CD14-positive monocyte (primary cell): Measurements from ENCODE around the gene KLRK1. TPM values are rescaled to one million over a fixed set of nuclear protein-coding genes. Genes with fewer than 3 reads are reported as not detected.
"Not testable (repeated sequence)": the region's sequence is repeated elsewhere in the genome, so short reads cannot be mapped to it uniquely, and the experiment has no call there.

Experiments
- DNase-seq, 3 donors: peaks; one replicate each; pipeline ENCODE4 v3.0.0-alpha.2; 2011 to 2022
- H2AFZ ChIP-seq: 2 replicates; pipeline ENCODE4 v1.6.0; 2012; ENCODE audit warnings: mild to moderate bottlenecking, low read depth, low read length, inconsistent platforms; ENCODE audit not compliant: insufficient read depth, poor library complexity, severe bottlenecking
- H3K27ac ChIP-seq, 2 donors: 1 replicate in 1 of 2; 2 replicates in 1 of 2; pipeline ENCODE4 v1.5.1; 2012 to 2013; ENCODE audit warnings: low read length in 2 of 2, control low read depth in 1 of 2, inconsistent platforms in 1 of 2, low read depth in 1 of 2, mild to moderate bottlenecking in 1 of 2
- H3K27me3 ChIP-seq, 2 donors: one replicate each; pipeline versions ENCODE4 v1.6.0 to v1.6.1; 2011 to 2013; ENCODE audit warnings: low read length in 2 of 2; ENCODE audit not compliant: control insufficient read depth in 2 of 2, insufficient read depth in 2 of 2
- H3K36me3 ChIP-seq, 2 donors: replicated peaks in 1 of 2; 1 replicate in 1 of 2; 2 replicates in 1 of 2; pipeline versions ENCODE4 v1.5.1 to v1.6.1; 2012 to 2013; ENCODE audit warnings: low read length in 2 of 2, control low read depth in 1 of 2, inconsistent platforms in 1 of 2, mild to moderate bottlenecking in 1 of 2; ENCODE audit not compliant: insufficient read depth in 2 of 2, control insufficient read depth in 1 of 2
- H3K4me1 ChIP-seq, 2 donors: 1 replicate in 1 of 2; 2 replicates in 1 of 2; pipeline versions ENCODE4 v1.5.1 to v1.6.1; 2012 to 2013; ENCODE audit warnings: low read length in 2 of 2, control low read depth in 1 of 2, inconsistent platforms in 1 of 2, mild to moderate bottlenecking in 1 of 2, moderate library complexity in 1 of 2; ENCODE audit not compliant: insufficient read depth in 2 of 2, control insufficient read depth in 1 of 2
- H3K4me2 ChIP-seq: replicated peaks from 2 replicates; pipeline ENCODE3; 2012; ENCODE audit warnings: low read length, moderate library complexity, mild to moderate bottlenecking; ENCODE audit not compliant: poor library complexity, severe bottlenecking; ENCODE audit errors: extremely low read depth
- H3K4me3 ChIP-seq, 3 experiments: fragments of 200-600 bp in 1 of 3; sonication (generic) in 1 of 3; replicated peaks in 1 of 3; 1 replicate in 2 of 3; 2 replicates in 1 of 3; pipeline ENCODE4 v1.5.1; 2011 to 2013; ENCODE audit warnings: low read length in 3 of 3, mild to moderate bottlenecking in 3 of 3, control low read depth in 2 of 3, low read depth in 2 of 3, inconsistent platforms in 1 of 3, moderate library complexity in 1 of 3
- H3K79me2 ChIP-seq: 2 replicates; pipeline ENCODE4 v1.6.0; 2012; ENCODE audit warnings: mild to moderate bottlenecking, control low read depth, inconsistent platforms, low read length, moderate library complexity; ENCODE audit not compliant: insufficient read depth
- H3K9ac ChIP-seq: 2 replicates; pipeline ENCODE4 v1.6.0; 2017; ENCODE audit warnings: low read length, mild to moderate bottlenecking; ENCODE audit not compliant: insufficient read depth, poor library complexity, severe bottlenecking
- H3K9me3 ChIP-seq, 2 donors: replicated peaks in 1 of 2; 1 replicate in 1 of 2; 2 replicates in 1 of 2; pipeline versions ENCODE4 v1.5.1 to v1.6.1; 2012 to 2013; ENCODE audit warnings: low read length in 2 of 2, control low read depth in 1 of 2; ENCODE audit not compliant: control insufficient read depth in 1 of 2, insufficient read depth in 1 of 2
- H4K20me1 ChIP-seq: 2 replicates; pipeline ENCODE4 v1.6.0; 2012; ENCODE audit warnings: mild to moderate bottlenecking, low read length, control low read depth, moderate library complexity; ENCODE audit not compliant: insufficient read depth
- H3K27ac Mint-ChIP-seq, 7 donors: one replicate each; pipeline ENCODE4 v1.8.0; 2020; ENCODE audit warnings: mild to moderate bottlenecking in 7 of 7, mixed read lengths in 7 of 7, moderate library complexity in 6 of 7, inconsistent platforms in 2 of 7
- H3K27me3 Mint-ChIP-seq, 3 donors: one replicate each; pipeline ENCODE4 v1.8.0; 2021 to 2022; ENCODE audit warnings: low read depth in 3 of 3, mild to moderate bottlenecking in 3 of 3, mixed read lengths in 3 of 3, moderate library complexity in 3 of 3, inconsistent platforms in 1 of 3
- H3K36me3 Mint-ChIP-seq, 2 donors: one replicate each; pipeline ENCODE4 v1.8.0; 2020; ENCODE audit warnings: mixed read lengths in 2 of 2, inconsistent platforms in 1 of 2, mild to moderate bottlenecking in 1 of 2
- H3K4me1 Mint-ChIP-seq: one replicate; pipeline ENCODE4 v1.8.0; 2020; ENCODE audit warnings: mild to moderate bottlenecking, mixed read lengths
- H3K4me3 Mint-ChIP-seq, 2 donors: one replicate each; pipeline ENCODE4 v1.8.0; 2020; ENCODE audit warnings: mild to moderate bottlenecking in 2 of 2, mixed read lengths in 2 of 2, moderate library complexity in 1 of 2
- H3K9me3 Mint-ChIP-seq, 7 donors: one replicate each; pipeline ENCODE4 v1.8.0; 2020 to 2022; ENCODE audit warnings: mixed read lengths in 7 of 7, mild to moderate bottlenecking in 6 of 7, moderate library complexity in 6 of 7, inconsistent platforms in 2 of 7
- CTCF ChIP-seq: fragments of 200-600 bp; IDR thresholded peaks from one replicate; pipeline ENCODE4 v1.8.0; 2022; ENCODE audit warnings: antibody characterized with exemption, mild to moderate bottlenecking
- WGBS: methylation state at CpG from one replicate; pipeline ENCODE4 v1.1.5; 2013; ENCODE audit warnings: missing lambda C conversion rate; ENCODE audit not compliant: insufficient coverage; 5-methylcytosine and 5-hydroxymethylcytosine counted together
- intact Hi-C, 2 donors: fragments of 100-400 bp; cut with micrococcal nuclease; formaldehyde crosslinking; loops; one replicate each; pipeline versions ENCODE4 v1.15.0 to v1.15.1; 2023
- polyA plus RNA-seq, 3 donors: library from polyadenylated mRNA; depleted of rRNA in 1 of 3; unstranded in 2 of 3; stranded (reverse) in 1 of 3; fragments of 300-500 nt in 2 of 3; fragments of >200 nt in 1 of 3; fragmentation: Illumina TruSeq in 2 of 3; gene quantifications; 1 replicate in 2 of 3; 2 replicates in 1 of 3; pipeline ENCODE4 v1.2.3, GENCODE V29; 2012 to 2021

KLRK1 gene
- polyA plus RNA-seq, 3 donors: 0.05 to 1.3 (median 1.3) TPM

- Histone ChIP-seq H3K79me2 (no peaks in the 10 kb centered on the region), H3K4me1 (no peaks in the 10 kb centered on the region), H3K27ac (no peak overlapping the region), H3K36me3 (no peaks in the 10 kb centered on the region), H3K27me3 (peaks cover 0 to 21% of the 10 kb centered on the region in 2 donors), H2AFZ (no peak overlapping the region), H3K4me2 (no peak overlapping the region), H3K9me3 (no peaks in the 10 kb centered on the region), H3K9ac (no peak overlapping the region), H4K20me1 (no peaks in the 10 kb centered on the region), H3K4me3 (no peak overlapping the region)
- Mint-ChIP-seq H3K4me3 (no peak overlapping the region), H3K27ac (no peak overlapping the region), H3K9me3 (peaks cover 0 to 7% (median 5%) of the 10 kb centered on the region in 7 donors), H3K27me3 (peaks cover 11 to 19% (median 13%) of the 10 kb centered on the region in 3 donors), H3K36me3 (no peaks in the 10 kb centered on the region), H3K4me1 (no peaks in the 10 kb centered on the region)
- no peak for DNase-seq
- no CpG with 5 or more reads among the region's 3 CpGs for WGBS
- no peak for TF ChIP-seq CTCF
- intact Hi-C loops: no loop called here
Observed at GRCh38 chr12:10384191-10384590, 5.7 kb downstream of the KLRK1 start.

DNA sequence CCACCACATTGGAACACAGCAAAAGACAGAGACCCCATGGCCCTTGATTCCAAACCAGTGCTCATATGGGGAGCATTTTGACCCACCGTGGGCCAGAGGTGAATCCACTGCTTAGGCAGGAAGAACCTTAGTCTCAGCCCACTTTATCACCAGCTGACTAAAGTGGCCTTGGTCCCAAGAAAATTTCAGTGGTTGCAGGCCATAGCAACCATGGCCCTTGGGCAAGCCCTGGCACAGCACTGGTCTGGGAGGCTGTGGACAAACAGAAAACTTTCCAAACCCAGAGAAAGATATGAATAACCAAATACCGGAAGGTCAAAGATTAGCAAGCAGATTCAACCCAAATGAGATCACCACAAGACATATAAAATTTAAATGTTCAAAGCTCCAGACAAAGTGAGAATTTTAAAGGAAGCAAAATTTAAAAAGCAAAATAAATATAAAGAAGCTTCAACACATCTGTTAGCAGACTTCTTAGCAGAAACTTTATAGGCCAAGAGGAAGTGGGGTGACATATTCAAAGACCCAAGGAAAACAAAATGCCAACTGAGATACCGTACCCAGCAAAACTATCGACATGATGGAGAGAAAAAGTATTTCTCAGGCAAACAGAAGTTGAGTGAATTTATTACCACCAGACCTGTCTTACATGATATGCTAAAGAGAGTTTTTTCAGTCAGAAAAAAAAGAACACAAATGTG, 7.8 kb downstream of the KLRK1 start:
- no peaks in the 10 kb centered on the region for H3K4me1 Mint-ChIP-seq

DNA sequence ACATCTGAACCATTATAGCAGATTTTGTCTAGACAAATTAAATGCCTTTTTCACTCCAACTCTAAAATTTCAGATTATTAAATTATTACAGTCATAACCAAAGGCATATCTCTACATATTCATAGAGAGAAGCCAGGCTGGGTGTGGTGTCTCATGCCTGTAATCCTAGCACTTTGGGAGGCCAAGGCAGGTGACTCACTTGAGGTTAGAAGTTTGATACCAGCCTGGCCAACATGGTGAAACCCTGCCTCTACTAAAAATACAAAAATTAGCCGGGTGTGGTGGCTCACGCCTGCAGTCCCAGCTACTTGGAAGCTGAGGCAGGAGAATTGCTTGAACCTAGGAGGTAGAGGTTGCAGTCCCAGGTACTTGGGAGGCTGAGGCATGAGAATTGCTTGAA, 11.1 kb downstream of the KLRK1 start:
- H3K4me2 ChIP-seq, H3K36me3 ChIP-seq, H3K9ac ChIP-seq, intact Hi-C loops, H3K27ac Mint-ChIP-seq, H3K27me3 Mint-ChIP-seq, H3K9me3 ChIP-seq, H2AFZ ChIP-seq, H3K27ac ChIP-seq, H3K9me3 Mint-ChIP-seq, H3K36me3 Mint-ChIP-seq, DNase-seq, H4K20me1 ChIP-seq, H3K4me3 ChIP-seq, H3K4me3 Mint-ChIP-seq, H3K79me2 ChIP-seq, H3K27me3 ChIP-seq: not testable (repeated sequence)
- no CpG with 5 or more reads among the region's 2 CpGs for WGBS
- peaks cover 12 to 22% of the 10 kb centered on the region in 2 donors for H3K4me1 ChIP-seq
- peaks cover 16% of the 10 kb centered on the region for H3K4me1 Mint-ChIP-seq

More for the DNA sequence above, 7.8 kb downstream of the KLRK1 start:
- Histone ChIP-seq H3K9ac (no peak overlapping the region), H3K79me2 (no peaks in the 10 kb centered on the region), H2AFZ (no peak overlapping the region), H3K4me3 (no peak overlapping the region), H3K27me3 (peaks cover 0 to 8% of the 10 kb centered on the region in 2 donors), H3K27ac (no peak overlapping the region), H3K4me2 (no peak overlapping the region), H4K20me1 (no peaks in the 10 kb centered on the region), H3K4me1 (no peaks in the 10 kb centered on the region), H3K9me3 (no peaks in the 10 kb centered on the region), H3K36me3 (no peaks in the 10 kb centered on the region)
- Mint-ChIP-seq H3K27me3 (peaks cover 5 to 11% (median 6%) of the 10 kb centered on the region in 3 donors), H3K27ac (no peak overlapping the region), H3K4me3 (no peak overlapping the region), H3K36me3 (no peaks in the 10 kb centered on the region), H3K9me3 (peaks cover 0 to 7% (median 4%) of the 10 kb centered on the region in 7 donors)
- no peak for TF ChIP-seq CTCF
- WGBS: no CpG with 5 or more reads among the region's 4 CpGs
- intact Hi-C loops: no loop called here
- DNase-seq: no peak
